Liver (tissue), 3 donors: Measurements from ENCODE around the gene LAMB1.

Experiments
- EGR1 ChIP-seq, 2 donors: IDR thresholded peaks; 2 replicates each; pipeline ENCODE4 v1.6.1; 2016 to 2018; ENCODE audit warnings: antibody characterized with exemption in 2 of 2, low read depth in 2 of 2
- FOXA1 ChIP-seq: IDR thresholded peaks from 2 replicates; pipeline ENCODE4 v1.6.1; 2016; ENCODE audit warnings: antibody characterized with exemption
- FOXA2 ChIP-seq: IDR thresholded peaks from 2 replicates; pipeline ENCODE4 v1.6.1; 2016; ENCODE audit warnings: antibody characterized with exemption
- GABPA ChIP-seq, 2 donors: IDR thresholded peaks in 1 of 2; conservative IDR thresholded peaks in 1 of 2; 2 replicates each; pipeline ENCODE4 v1.6.1; 2016; ENCODE audit warnings: antibody characterized with exemption in 2 of 2, mild to moderate bottlenecking in 1 of 2, moderate library complexity in 1 of 2
- JUND ChIP-seq, 2 donors: IDR thresholded peaks; 2 replicates each; pipeline ENCODE4 v1.6.1; 2016; ENCODE audit warnings: antibody characterized with exemption in 2 of 2
- RAD21 ChIP-seq, 2 donors: IDR thresholded peaks; 2 replicates each; pipeline ENCODE4 v1.6.1; 2016; ENCODE audit warnings: antibody characterized with exemption in 2 of 2, mild to moderate bottlenecking in 2 of 2
- RXRA ChIP-seq, 2 donors: IDR thresholded peaks; 2 replicates each; pipeline ENCODE4 v1.6.1; 2017 to 2018; ENCODE audit warnings: antibody characterized with exemption in 2 of 2, mild to moderate bottlenecking in 1 of 2
- SP1 ChIP-seq: IDR thresholded peaks from 2 replicates; pipeline ENCODE4 v1.6.1; 2018; ENCODE audit warnings: antibody characterized with exemption, mild to moderate bottlenecking
- TAF1 ChIP-seq: conservative IDR thresholded peaks from 2 replicates; pipeline ENCODE4 v1.6.1; 2016; ENCODE audit warnings: antibody characterized with exemption, mild to moderate bottlenecking
- YY1 ChIP-seq: IDR thresholded peaks from 2 replicates; pipeline ENCODE4 v1.6.1; 2016; ENCODE audit warnings: antibody characterized with exemption, mild to moderate bottlenecking
- TF ChIP-seq, protein P1 (sequence below): IDR thresholded peaks from 2 replicates; pipeline ENCODE4 v1.6.1; 2016; ENCODE audit warnings: antibody characterized with exemption
- TF ChIP-seq, protein P2 (sequence below): fragments of 150-350 bp; IDR thresholded peaks from 2 replicates; pipeline ENCODE4 v1.5.1; 2017; ENCODE audit warnings: improper control_type of control experiment, low read depth, low read length; ENCODE audit not compliant: missing input control
- TF ChIP-seq, protein P3 (sequence below): IDR thresholded peaks from 2 replicates; pipeline ENCODE4 v1.6.1; 2016; ENCODE audit warnings: antibody characterized with exemption
- TF ChIP-seq, protein P4 (sequence below): IDR thresholded peaks from 2 replicates; pipeline ENCODE4 v1.6.1; 2016; ENCODE audit warnings: antibody characterized with exemption
- donor health status: healthy.
- donor health status: healthy.

DNA sequence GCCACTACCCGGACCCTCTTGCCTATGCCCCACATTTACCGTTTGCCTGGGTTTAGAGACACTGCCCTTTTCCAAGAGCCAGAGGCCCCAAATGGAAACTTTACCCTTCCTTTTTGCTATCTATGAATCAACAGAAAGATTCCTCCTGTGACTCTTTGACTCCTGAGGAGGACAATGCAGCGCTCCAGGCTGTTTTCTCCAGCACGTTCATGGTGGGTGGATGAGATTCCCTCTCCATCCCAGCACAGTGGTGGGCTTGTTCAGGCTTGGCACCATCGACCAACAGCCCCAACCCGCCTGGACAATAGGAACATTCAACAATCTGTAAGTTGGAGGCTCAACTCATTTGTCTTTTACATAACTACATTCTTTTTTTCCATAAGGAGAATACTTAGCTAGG is 56.1 kb downstream of the LAMB1 start:
- TF ChIP-seq, protein P1, sequence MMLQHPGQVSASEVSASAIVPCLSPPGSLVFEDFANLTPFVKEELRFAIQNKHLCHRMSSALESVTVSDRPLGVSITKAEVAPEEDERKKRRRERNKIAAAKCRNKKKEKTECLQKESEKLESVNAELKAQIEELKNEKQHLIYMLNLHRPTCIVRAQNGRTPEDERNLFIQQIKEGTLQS = no peak
- TF ChIP-seq FOXA2 (no peak), TAF1 (no peak), RAD21 (IDR thresholded peaks at IDR 0.05) (no peak), SP1 (no peak), FOXA1 (no peak), EGR1 (IDR thresholded peaks at IDR 0.05; ENCODE audit: low read depth in 2 of 2) (no peak), GABPA (IDR thresholded peaks at IDR 0.05 in 1 of 2, conservative IDR thresholded peaks at IDR 0.05 in 1 of 2) (no peak), YY1 (no peak), JUND (IDR thresholded peaks at IDR 0.05) (no peak), RXRA (IDR thresholded peaks at IDR 0.05) (no peak)
- TF ChIP-seq, protein P2, sequence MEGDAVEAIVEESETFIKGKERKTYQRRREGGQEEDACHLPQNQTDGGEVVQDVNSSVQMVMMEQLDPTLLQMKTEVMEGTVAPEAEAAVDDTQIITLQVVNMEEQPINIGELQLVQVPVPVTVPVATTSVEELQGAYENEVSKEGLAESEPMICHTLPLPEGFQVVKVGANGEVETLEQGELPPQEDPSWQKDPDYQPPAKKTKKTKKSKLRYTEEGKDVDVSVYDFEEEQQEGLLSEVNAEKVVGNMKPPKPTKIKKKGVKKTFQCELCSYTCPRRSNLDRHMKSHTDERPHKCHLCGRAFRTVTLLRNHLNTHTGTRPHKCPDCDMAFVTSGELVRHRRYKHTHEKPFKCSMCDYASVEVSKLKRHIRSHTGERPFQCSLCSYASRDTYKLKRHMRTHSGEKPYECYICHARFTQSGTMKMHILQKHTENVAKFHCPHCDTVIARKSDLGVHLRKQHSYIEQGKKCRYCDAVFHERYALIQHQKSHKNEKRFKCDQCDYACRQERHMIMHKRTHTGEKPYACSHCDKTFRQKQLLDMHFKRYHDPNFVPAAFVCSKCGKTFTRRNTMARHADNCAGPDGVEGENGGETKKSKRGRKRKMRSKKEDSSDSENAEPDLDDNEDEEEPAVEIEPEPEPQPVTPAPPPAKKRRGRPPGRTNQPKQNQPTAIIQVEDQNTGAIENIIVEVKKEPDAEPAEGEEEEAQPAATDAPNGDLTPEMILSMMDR = no peak
- TF ChIP-seq, protein P3, sequence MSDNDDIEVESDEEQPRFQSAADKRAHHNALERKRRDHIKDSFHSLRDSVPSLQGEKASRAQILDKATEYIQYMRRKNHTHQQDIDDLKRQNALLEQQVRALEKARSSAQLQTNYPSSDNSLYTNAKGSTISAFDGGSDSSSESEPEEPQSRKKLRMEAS = no peak
- TF ChIP-seq, protein P4, sequence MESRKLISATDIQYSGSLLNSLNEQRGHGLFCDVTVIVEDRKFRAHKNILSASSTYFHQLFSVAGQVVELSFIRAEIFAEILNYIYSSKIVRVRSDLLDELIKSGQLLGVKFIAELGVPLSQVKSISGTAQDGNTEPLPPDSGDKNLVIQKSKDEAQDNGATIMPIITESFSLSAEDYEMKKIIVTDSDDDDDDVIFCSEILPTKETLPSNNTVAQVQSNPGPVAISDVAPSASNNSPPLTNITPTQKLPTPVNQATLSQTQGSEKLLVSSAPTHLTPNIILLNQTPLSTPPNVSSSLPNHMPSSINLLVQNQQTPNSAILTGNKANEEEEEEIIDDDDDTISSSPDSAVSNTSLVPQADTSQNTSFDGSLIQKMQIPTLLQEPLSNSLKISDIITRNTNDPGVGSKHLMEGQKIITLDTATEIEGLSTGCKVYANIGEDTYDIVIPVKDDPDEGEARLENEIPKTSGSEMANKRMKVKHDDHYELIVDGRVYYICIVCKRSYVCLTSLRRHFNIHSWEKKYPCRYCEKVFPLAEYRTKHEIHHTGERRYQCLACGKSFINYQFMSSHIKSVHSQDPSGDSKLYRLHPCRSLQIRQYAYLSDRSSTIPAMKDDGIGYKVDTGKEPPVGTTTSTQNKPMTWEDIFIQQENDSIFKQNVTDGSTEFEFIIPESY = no peak
